ENCODE data around the gene PITX2.
"Not testable (repeated sequence)": the region's sequence is repeated elsewhere in the genome, so short reads cannot be mapped to it uniquely, and the experiment has no call there.

PITX2 gene

DNA sequence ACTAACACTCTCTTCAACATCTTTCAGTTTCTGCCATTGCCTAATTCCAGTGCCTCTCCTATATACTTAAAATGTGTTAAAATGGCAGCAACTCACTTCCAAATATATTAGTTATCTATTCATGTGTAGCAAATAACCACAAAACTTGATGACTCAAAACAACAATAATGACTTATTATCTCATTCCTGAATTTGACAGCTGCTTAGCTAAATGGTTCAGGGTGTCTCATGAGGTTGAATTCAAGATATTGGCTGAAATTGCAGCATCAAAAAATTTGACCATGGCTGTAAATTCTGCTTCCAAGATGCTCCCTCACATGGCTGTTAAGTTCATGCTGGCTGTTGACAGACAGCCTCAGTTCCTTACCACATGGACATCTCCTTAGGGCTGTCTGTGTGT, 25.3 kb downstream of the PITX2 start:
- Histone ChIP-seq H3K4me3 (ENCODE audit: insufficient read length, low read depth) (no peak overlapping the region), H3K9ac (ENCODE audit: insufficient read length, low read depth) (no peak overlapping the region), H3K36me3 (ENCODE audit: insufficient read depth, insufficient read length, low read length) (no peaks in the 10 kb centered on the region), H3K27me3 (ENCODE audit: insufficient read depth, insufficient read length) (no peaks in the 10 kb centered on the region), H3K9me3 (ENCODE audit: insufficient read depth, low read length) (no peaks in the 10 kb centered on the region), H3K4me1 (ENCODE audit: insufficient read depth, insufficient read length) (no peaks in the 10 kb centered on the region)
- DNase-seq (ENCODE audit: low read depth, low spot score): no peak
- TF ChIP-seq SUZ12 (IDR thresholded peaks at IDR 0.05; ENCODE audit: extremely low read depth, insufficient read depth, insufficient read length) (no peak), ZNF274 (IDR thresholded peaks at IDR 0.05; ENCODE audit: low read depth, low read length) (no peak), YY1 (IDR thresholded peaks at IDR 0.05; ENCODE audit: insufficient read depth, insufficient read length) (no peak)

GRCh38 chr4:110596431-110596830, 26.4 kb downstream of the PITX2 start:
- Histone ChIP-seq H3K9me3 (ENCODE audit: insufficient read depth, low read length) (no peaks in the 10 kb centered on the region), H3K4me1 (ENCODE audit: insufficient read depth, insufficient read length) (no peaks in the 10 kb centered on the region), H3K9ac (ENCODE audit: insufficient read length, low read depth) (no peak overlapping the region), H3K4me3 (ENCODE audit: insufficient read length, low read depth) (no peak overlapping the region), H3K36me3 (ENCODE audit: insufficient read depth, insufficient read length, low read length) (no peaks in the 10 kb centered on the region), H3K27me3 (ENCODE audit: insufficient read depth, insufficient read length) (no peaks in the 10 kb centered on the region)
- DNase-seq (ENCODE audit: low read depth, low spot score): no peak
- TF ChIP-seq YY1 (IDR thresholded peaks at IDR 0.05; ENCODE audit: insufficient read depth, insufficient read length) (no peak), ZNF274 (IDR thresholded peaks at IDR 0.05; ENCODE audit: low read depth, low read length) (no peak), SUZ12 (IDR thresholded peaks at IDR 0.05; ENCODE audit: extremely low read depth, insufficient read depth, insufficient read length) (no peak)

DNA sequence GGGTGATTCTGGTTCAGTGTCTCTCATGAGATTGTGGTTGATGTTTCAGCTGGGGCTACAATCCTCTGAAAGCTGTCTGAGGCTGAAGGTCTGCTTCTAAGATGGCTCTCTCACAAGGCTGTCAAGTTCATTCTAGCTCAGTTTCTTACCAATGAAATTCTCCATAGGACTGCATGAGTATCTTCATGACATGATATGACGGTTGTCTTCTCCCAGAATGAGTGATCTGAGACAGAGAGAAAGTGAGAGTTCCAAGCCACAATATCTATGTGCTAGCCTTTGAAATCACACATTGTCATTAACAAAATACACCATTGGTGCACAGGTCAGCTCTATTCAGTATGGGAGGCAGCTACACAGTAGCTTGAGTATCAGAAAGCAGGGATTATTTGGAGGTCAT, 27.3 kb downstream of the PITX2 start:
- no peak for DNase-seq (ENCODE audit: low read depth, low spot score)
- TF ChIP-seq SUZ12 (IDR thresholded peaks at IDR 0.05; ENCODE audit: extremely low read depth, insufficient read depth, insufficient read length) (no peak), YY1 (IDR thresholded peaks at IDR 0.05; ENCODE audit: insufficient read depth, insufficient read length) (no peak), ZNF274 (IDR thresholded peaks at IDR 0.05; ENCODE audit: low read depth, low read length) (no peak)

GRCh38 chr4:110589297-110589696, 33.6 kb downstream of the PITX2 start:
- no peaks in the 10 kb centered on the region for H3K9me3 ChIP-seq (ENCODE audit: insufficient read depth, low read length)
- H3K4me1 ChIP-seq (ENCODE audit: insufficient read depth, insufficient read length): no peaks in the 10 kb centered on the region
- TF ChIP-seq ZNF274 (IDR thresholded peaks at IDR 0.05; ENCODE audit: low read depth, low read length) (no peak), YY1 (IDR thresholded peaks at IDR 0.05; ENCODE audit: insufficient read depth, insufficient read length) (no peak), SUZ12 (IDR thresholded peaks at IDR 0.05; ENCODE audit: extremely low read depth, insufficient read depth, insufficient read length) (no peak)
- no peaks in the 10 kb centered on the region for H3K36me3 ChIP-seq (ENCODE audit: insufficient read depth, insufficient read length, low read length)
- H3K27me3 ChIP-seq (ENCODE audit: insufficient read depth, insufficient read length): no peaks in the 10 kb centered on the region
- DNase-seq (ENCODE audit: low read depth, low spot score): no peak
- no peak overlapping the region for H3K4me3 ChIP-seq (ENCODE audit: insufficient read length, low read depth)
- H3K9ac ChIP-seq (ENCODE audit: insufficient read length, low read depth): no peak overlapping the region

More for the DNA sequence above, 27.3 kb downstream of the PITX2 start:
- H3K4me1 ChIP-seq (ENCODE audit: insufficient read depth, insufficient read length): no peaks in the 10 kb centered on the region
- H3K36me3 ChIP-seq (ENCODE audit: insufficient read depth, insufficient read length, low read length): no peaks in the 10 kb centered on the region
- no peaks in the 10 kb centered on the region for H3K27me3 ChIP-seq (ENCODE audit: insufficient read depth, insufficient read length)
- no peaks in the 10 kb centered on the region for H3K9me3 ChIP-seq (ENCODE audit: insufficient read depth, low read length)
- no peak overlapping the region for H3K9ac ChIP-seq (ENCODE audit: insufficient read length, low read depth)
- no peak overlapping the region for H3K4me3 ChIP-seq (ENCODE audit: insufficient read length, low read depth)

GRCh38 chr4:110587666-110588285, 35.1 kb downstream of the PITX2 start:
- H3K27me3 ChIP-seq (ENCODE audit: insufficient read depth, insufficient read length): no peaks in the 10 kb centered on the region
- H3K9me3 ChIP-seq (ENCODE audit: insufficient read depth, low read length): no peaks in the 10 kb centered on the region
- no peak overlapping the region for H3K4me3 ChIP-seq (ENCODE audit: insufficient read length, low read depth)
- no peaks in the 10 kb centered on the region for H3K36me3 ChIP-seq (ENCODE audit: insufficient read depth, insufficient read length, low read length)
- no peaks in the 10 kb centered on the region for H3K4me1 ChIP-seq (ENCODE audit: insufficient read depth, insufficient read length)
- TF ChIP-seq YY1 (IDR thresholded peaks at IDR 0.05; ENCODE audit: insufficient read depth, insufficient read length) (no peak), ZNF274 (IDR thresholded peaks at IDR 0.05; ENCODE audit: low read depth, low read length) (no peak), SUZ12 (IDR thresholded peaks at IDR 0.05; ENCODE audit: extremely low read depth, insufficient read depth, insufficient read length) (no peak)
- H3K9ac ChIP-seq (ENCODE audit: insufficient read length, low read depth): no peak overlapping the region
- DNase-seq (ENCODE audit: low read depth, low spot score): no peak

- H3K36me3 ChIP-seq (ENCODE audit: insufficient read depth, insufficient read length, low read length): no peaks in the 10 kb centered on the region
- no peaks in the 10 kb centered on the region for H3K4me1 ChIP-seq (ENCODE audit: insufficient read depth, insufficient read length)
- H3K27me3 ChIP-seq (ENCODE audit: insufficient read depth, insufficient read length): no peaks in the 10 kb centered on the region
- H3K9me3 ChIP-seq (ENCODE audit: insufficient read depth, low read length): no peaks in the 10 kb centered on the region
- no peak overlapping the region for H3K4me3 ChIP-seq (ENCODE audit: insufficient read length, low read depth)
- no peak for TF ChIP-seq YY1 (IDR thresholded peaks at IDR 0.05; ENCODE audit: insufficient read depth, insufficient read length)
- no peak for TF ChIP-seq SUZ12 (IDR thresholded peaks at IDR 0.05; ENCODE audit: extremely low read depth, insufficient read depth, insufficient read length)
- TF ChIP-seq ZNF274 (IDR thresholded peaks at IDR 0.05; ENCODE audit: low read depth, low read length): no peak
- peak; percentile 1 for DNase-seq (ENCODE audit: low read depth, low spot score)
- no peak overlapping the region for H3K9ac ChIP-seq (ENCODE audit: insufficient read length, low read depth)
Measured at GRCh38 chr4:110586131-110586850, 36.6 kb downstream of the PITX2 start.

- not testable (repeated sequence) for H3K4me1 ChIP-seq (ENCODE audit: insufficient read depth, insufficient read length); H3K4me3 ChIP-seq (ENCODE audit: insufficient read length, low read depth); H3K9me3 ChIP-seq (ENCODE audit: insufficient read depth, low read length); H3K27me3 ChIP-seq (ENCODE audit: insufficient read depth, insufficient read length); DNase-seq (ENCODE audit: low read depth, low spot score); H3K9ac ChIP-seq (ENCODE audit: insufficient read length, low read depth); H3K36me3 ChIP-seq (ENCODE audit: insufficient read depth, insufficient read length, low read length)
Measured at GRCh38 chr4:110576696-110577095, 46.2 kb downstream of the PITX2 start.

Measured in NT2/D1 (cell line).